Large intestine (tissue), 3 donors: Measurements from ENCODE around the gene LTBP2. TPM values are rescaled to one million over a fixed set of nuclear protein-coding genes. Genes with fewer than 3 reads are reported as not detected.
A peak's percentile ranks its signal among the peaks of the same experiment; 100 is the strongest.

Experiments
- DNase-seq, 2 donors: peaks; one replicate each; pipeline versions ENCODE4 v3.0.0 to v3.0.0-alpha.2; 2013
- H3K27ac ChIP-seq: one replicate; pipeline ENCODE4 v1.5.1; 2013; ENCODE audit warnings: low read length
- H3K27me3 ChIP-seq: 2 replicates; pipeline ENCODE4 v1.6.1; 2013; ENCODE audit warnings: low read length; ENCODE audit not compliant: control insufficient read depth, insufficient read depth
- H3K36me3 ChIP-seq: 2 replicates; pipeline ENCODE4 v1.6.1; 2013; ENCODE audit warnings: low read length; ENCODE audit not compliant: control insufficient read depth, insufficient read depth
- H3K4me1 ChIP-seq: one replicate; pipeline ENCODE4 v1.6.1; 2013; ENCODE audit warnings: low read length; ENCODE audit not compliant: control insufficient read depth, insufficient read depth
- H3K4me3 ChIP-seq: one replicate; pipeline ENCODE4 v1.5.1; 2013; ENCODE audit warnings: low read length
- H3K9me3 ChIP-seq: one replicate; pipeline ENCODE4 v1.6.1; 2013; ENCODE audit warnings: mild to moderate bottlenecking, low read depth, low read length, moderate library complexity; ENCODE audit not compliant: control insufficient read depth
- WGBS: methylation state at CpG from one replicate; pipeline ENCODE4 v1.1.5; 2013; ENCODE audit warnings: low lambda C conversion rate; ENCODE audit not compliant: insufficient coverage; 5-methylcytosine and 5-hydroxymethylcytosine counted together
- polyA plus RNA-seq: library from polyadenylated mRNA; unstranded; fragments of 120-200 nt; gene quantifications from one replicate; pipeline ENCODE4 v1.2.1, GENCODE V29; 2013

Gene LTBP2
- polyA plus RNA-seq, 1 donor, result 3.5 TPM

DNA sequence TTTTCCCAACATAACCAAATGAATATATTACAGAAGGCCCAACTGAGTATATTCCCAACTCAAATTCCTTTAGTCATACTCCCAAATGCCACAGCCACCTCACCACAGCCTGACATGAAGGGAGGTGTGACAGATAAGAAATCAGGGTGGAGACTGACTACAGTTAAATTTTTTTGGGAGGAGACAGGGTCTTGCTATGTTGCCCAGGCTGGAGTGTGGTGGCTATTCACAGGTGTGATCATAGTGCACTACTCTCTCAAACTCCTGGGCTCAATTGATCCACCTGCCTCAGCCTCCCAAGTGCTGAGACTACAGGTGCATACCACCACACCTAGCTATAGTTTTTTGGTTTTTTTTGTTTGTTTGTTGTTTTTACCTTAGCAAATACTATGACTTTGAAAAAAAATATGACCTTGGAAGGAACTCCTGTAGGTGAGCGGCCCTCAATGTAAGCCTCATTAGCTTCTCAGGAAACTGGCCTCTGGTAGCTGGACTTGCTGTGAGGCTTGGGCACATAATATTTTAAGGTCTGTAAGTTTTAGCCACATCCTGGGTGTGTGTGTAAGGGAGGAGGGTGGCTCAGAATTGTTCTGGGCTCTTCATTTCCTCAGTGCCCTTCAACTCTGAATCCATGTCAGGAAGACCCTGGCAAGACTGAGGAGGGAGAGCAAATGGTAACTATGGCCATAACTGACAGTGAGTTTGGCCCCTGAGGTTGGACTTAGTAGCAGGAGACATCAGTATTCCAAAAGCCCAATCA lies 39.1 kb upstream of the LTBP2 start:
- WGBS, result no CpG with 5 or more reads among the region's 1 CpG

DNA sequence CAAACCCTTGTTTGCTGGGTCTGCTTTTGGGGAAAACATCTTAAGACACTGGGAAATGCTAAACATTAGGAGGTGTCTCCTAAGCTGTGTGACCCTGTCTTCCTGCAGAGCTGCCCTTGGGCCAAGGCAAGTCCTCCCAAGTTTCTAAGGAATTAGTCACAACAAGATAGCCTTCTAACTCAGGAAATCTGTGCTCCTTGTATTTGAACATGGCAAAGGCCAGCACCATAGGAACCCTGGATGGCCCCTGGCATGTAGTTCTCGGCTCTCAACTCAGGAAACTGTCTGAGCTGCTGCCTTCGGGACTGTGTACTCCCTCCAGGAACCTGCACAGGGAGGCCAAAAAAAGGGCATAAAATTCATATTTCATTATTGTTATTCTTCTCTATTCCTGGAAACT lies 37.6 kb upstream of the LTBP2 start:
- no CpG with 5 or more reads among the region's 2 CpGs for WGBS

More for the DNA sequence above, 39.1 kb upstream of the LTBP2 start:
- peaks cover 5% of the 10 kb centered on the region for H3K36me3 ChIP-seq
- no peaks in the 10 kb centered on the region for H3K27me3 ChIP-seq
- no peak overlapping the region for H3K27ac ChIP-seq
- H3K4me1 ChIP-seq, result no peaks in the 10 kb centered on the region
- no peak overlapping the region for H3K4me3 ChIP-seq
- no peak for DNase-seq
- no peaks in the 10 kb centered on the region for H3K9me3 ChIP-seq

GRCh38 chr14:74649167-74649566 lies 37.1 kb upstream of the LTBP2 start:
- DNase-seq, result no peak
- no peaks in the 10 kb centered on the region for H3K4me1 ChIP-seq
- H3K4me3 ChIP-seq, result no peak overlapping the region
- H3K27ac ChIP-seq, result no peak overlapping the region
- H3K36me3 ChIP-seq, result no peaks in the 10 kb centered on the region
- no peaks in the 10 kb centered on the region for H3K9me3 ChIP-seq
- no peaks in the 10 kb centered on the region for H3K27me3 ChIP-seq
- no CpG with 5 or more reads among the region's 7 CpGs for WGBS

More for the DNA sequence above, 37.6 kb upstream of the LTBP2 start:
- no peaks in the 10 kb centered on the region for H3K4me1 ChIP-seq
- H3K4me3 ChIP-seq, result no peak overlapping the region
- no peaks in the 10 kb centered on the region for H3K27me3 ChIP-seq
- H3K9me3 ChIP-seq, result no peaks in the 10 kb centered on the region
- DNase-seq, result no peak
- H3K27ac ChIP-seq, result no peak overlapping the region
- H3K36me3 ChIP-seq, result peaks cover 3% of the 10 kb centered on the region

- Histone ChIP-seq H3K36me3 (no peaks in the 10 kb centered on the region), H3K27me3 (no peaks in the 10 kb centered on the region), H3K27ac (no peak overlapping the region), H3K9me3 (no peaks in the 10 kb centered on the region), H3K4me1 (no peaks in the 10 kb centered on the region), H3K4me3 (no peak overlapping the region)
- no CpG with 5 or more reads among the region's 7 CpGs for WGBS
- DNase-seq, result no peak
Observed at GRCh38 chr14:74648601-74649000, 36.6 kb upstream of the LTBP2 start.

- no peaks in the 10 kb centered on the region for H3K9me3 ChIP-seq
- no CpG with 5 or more reads among the region's 7 CpGs for WGBS
- no peaks in the 10 kb centered on the region for H3K27me3 ChIP-seq
- H3K36me3 ChIP-seq, result no peaks in the 10 kb centered on the region
- H3K4me3 ChIP-seq, result no peak overlapping the region
- DNase-seq, result no peak
- H3K4me1 ChIP-seq, result no peaks in the 10 kb centered on the region
- H3K27ac ChIP-seq, result no peak overlapping the region
Observed at GRCh38 chr14:74647678-74648461, 35.8 kb upstream of the LTBP2 start.

DNA sequence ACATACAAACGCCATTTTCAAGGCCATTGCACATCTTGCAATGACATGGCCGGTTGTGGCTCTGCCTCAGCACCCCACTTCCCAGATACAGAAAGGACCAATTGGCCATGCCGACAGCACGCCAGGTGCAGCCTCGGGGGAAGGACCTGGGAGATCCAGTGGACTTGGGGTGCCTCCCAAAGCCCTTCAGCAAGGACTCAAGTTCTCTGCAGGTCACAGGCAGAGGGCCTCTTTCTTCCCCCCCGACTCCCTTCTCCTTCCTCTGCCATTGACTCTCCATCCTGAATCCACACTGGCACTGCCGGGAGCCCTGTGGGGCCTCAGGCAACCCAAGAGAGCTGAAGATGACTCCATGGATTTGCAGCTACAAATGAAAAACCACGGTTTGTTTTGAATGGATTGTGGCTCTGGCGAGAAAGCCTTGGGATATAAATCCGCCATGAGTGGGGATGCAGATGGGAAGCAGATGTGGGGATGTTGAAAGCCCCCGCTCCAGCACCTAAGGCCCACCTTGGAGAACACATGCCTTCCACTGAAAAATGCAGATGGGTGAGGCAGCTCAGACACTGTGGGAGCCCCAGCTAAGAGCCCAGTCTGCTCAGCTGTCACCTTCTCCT lies 35.1 kb upstream of the LTBP2 start:
- Histone ChIP-seq H3K4me1 (no peaks in the 10 kb centered on the region), H3K36me3 (no peaks in the 10 kb centered on the region), H3K27me3 (no peaks in the 10 kb centered on the region), H3K27ac (no peak overlapping the region), H3K9me3 (no peaks in the 10 kb centered on the region), H3K4me3 (no peak overlapping the region)
- no CpG with 5 or more reads among the region's 11 CpGs for WGBS
- DNase-seq, result no peak

- DNase-seq, result no peak
- Histone ChIP-seq H3K27me3 (no peaks in the 10 kb centered on the region), H3K36me3 (no peaks in the 10 kb centered on the region), H3K4me3 (no peak overlapping the region), H3K4me1 (no peaks in the 10 kb centered on the region), H3K9me3 (no peaks in the 10 kb centered on the region), H3K27ac (no peak overlapping the region)
- WGBS, result no CpG with 5 or more reads among the region's 13 CpGs
Observed at GRCh38 chr14:74645756-74646470, 33.9 kb upstream of the LTBP2 start.

DNA sequence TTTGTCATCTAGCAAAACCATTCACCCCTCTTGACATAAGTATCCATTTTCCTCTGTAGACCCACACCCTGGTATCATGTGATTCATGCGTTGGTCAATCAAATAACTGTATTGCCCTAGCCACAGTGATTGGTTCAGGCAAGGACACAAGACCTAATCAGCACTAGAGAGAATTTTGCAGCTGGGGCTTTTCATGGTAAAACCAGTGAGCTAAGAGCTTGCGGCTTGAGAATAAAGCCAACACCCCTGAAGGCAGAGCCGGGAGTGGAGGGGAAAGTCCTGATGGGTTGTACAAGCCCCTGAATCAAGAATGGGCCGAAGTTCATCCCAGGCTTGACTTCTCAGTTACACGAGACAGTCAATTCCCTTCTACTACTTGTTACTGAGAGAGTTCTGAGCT lies 33.2 kb upstream of the LTBP2 start:
- Histone ChIP-seq H3K36me3 (no peaks in the 10 kb centered on the region), H3K4me1 (no peaks in the 10 kb centered on the region), H3K9me3 (no peaks in the 10 kb centered on the region), H3K4me3 (no peak overlapping the region), H3K27me3 (no peaks in the 10 kb centered on the region), H3K27ac (no peak overlapping the region)
- 100% methylated on average over 1 of the region's 5 CpGs for WGBS
- peak in 1 of 2 donors; percentile 47 for DNase-seq

- H3K36me3 ChIP-seq, result no peaks in the 10 kb centered on the region
- H3K4me1 ChIP-seq, result no peaks in the 10 kb centered on the region
- no peaks in the 10 kb centered on the region for H3K9me3 ChIP-seq
- H3K27me3 ChIP-seq, result no peaks in the 10 kb centered on the region
- no CpG with 5 or more reads among the region's 12 CpGs for WGBS
- no peak for DNase-seq
- no peak overlapping the region for H3K4me3 ChIP-seq
- no peak overlapping the region for H3K27ac ChIP-seq
Observed at GRCh38 chr14:74641601-74642391, 29.8 kb upstream of the LTBP2 start.
